Neural cell (in vitro differentiated cells): ENCODE measurements around the gene ABCC8. TPM values are rescaled to one million over a fixed set of nuclear protein-coding genes. Genes with fewer than 3 reads are reported as not detected.

Experiments
- H2AFZ ChIP-seq: fragments of 200-600, 300-800 bp; sonication (generic), shearing (Covaris generic); 2 replicates; pipeline ENCODE4 v1.6.0; 2014; ENCODE audit warnings: low read depth, mild to moderate bottlenecking, antibody characterized with exemption, low read length, moderate library complexity
- H3F3A ChIP-seq: fragments of 200-600 bp; shearing (Covaris generic); 2 replicates; pipeline ENCODE4 v1.6.1; 2016; ENCODE audit warnings: mild to moderate bottlenecking, moderate library complexity, mixed read lengths, antibody characterized with exemption, low read length; ENCODE audit not compliant: insufficient read depth, poor library complexity, severe bottlenecking
- H3K27ac ChIP-seq: fragments of 200-600, 300-800 bp; sonication (generic), shearing (Covaris generic); 2 replicates; pipeline ENCODE4 v1.5.1; 2014; ENCODE audit warnings: mild to moderate bottlenecking, low read length, moderate library complexity
- H3K27me3 ChIP-seq: fragments of 300-800, 200-600 bp; sonication (generic), shearing (Covaris generic); 2 replicates; pipeline ENCODE4 v1.6.0; 2014; ENCODE audit warnings: mild to moderate bottlenecking, low read depth, low read length, moderate library complexity; ENCODE audit not compliant: insufficient read depth
- H3K36me3 ChIP-seq: fragments of 300-800, 200-600 bp; sonication (generic), shearing (Covaris generic); 2 replicates; pipeline ENCODE4 v1.5.1; 2014; ENCODE audit warnings: mild to moderate bottlenecking, antibody characterized with exemption, low read length, moderate library complexity; ENCODE audit not compliant: insufficient read depth
- H3K4me2 ChIP-seq: fragments of 300-800, 200-600 bp; sonication (generic), shearing (Covaris generic); 2 replicates; pipeline ENCODE4 v1.6.0; 2014; ENCODE audit warnings: mild to moderate bottlenecking, low read length
- H3K4me3 ChIP-seq: fragments of 300-800, 200-600 bp; sonication (generic), shearing (Covaris generic); 2 replicates; pipeline ENCODE4 v1.5.1; 2014; ENCODE audit warnings: mild to moderate bottlenecking, low read length, moderate library complexity
- H3K79me2 ChIP-seq: fragments of 200-600 bp; shearing (Covaris generic); replicated peaks from 2 replicates; pipeline ENCODE4 v1.6.0; 2014; ENCODE audit warnings: mild to moderate bottlenecking, low read length, moderate library complexity; ENCODE audit not compliant: insufficient read depth
- H3K9ac ChIP-seq: fragments of 300-800, 200-600 bp; sonication (generic), shearing (Covaris generic); 2 replicates; pipeline ENCODE4 v1.6.1; 2016; ENCODE audit warnings: mild to moderate bottlenecking, low read length, mixed read lengths
- H3K9me2 ChIP-seq: fragments of 200-600 bp; shearing (Covaris generic); 2 replicates; pipeline ENCODE4 v1.6.1; 2016; ENCODE audit warnings: mild to moderate bottlenecking, low read length, mixed read lengths; ENCODE audit not compliant: insufficient read depth
- H3K9me3 ChIP-seq: fragments of 200-600, 300-800 bp; sonication (generic), shearing (Covaris generic); 2 replicates; pipeline ENCODE4 v1.6.1; 2016; ENCODE audit warnings: mild to moderate bottlenecking, mixed run types, low read length, moderate library complexity, mixed read lengths
- H4K20me1 ChIP-seq: fragments of 200-600 bp; shearing (Covaris generic); 2 replicates; pipeline ENCODE4 v1.6.1; 2016; ENCODE audit warnings: mild to moderate bottlenecking, mixed run types; ENCODE audit not compliant: insufficient read depth
- CTCF ChIP-seq: fragments of 450-650 bp; IDR thresholded peaks from 2 replicates; pipeline ENCODE4 v1.5.1; 2014; ENCODE audit warnings: antibody characterized with exemption, mild to moderate bottlenecking, moderate library complexity; ENCODE audit not compliant: poor library complexity, severe bottlenecking
- EP300 ChIP-seq: fragments of 450-650 bp; conservative IDR thresholded peaks from 2 replicates; pipeline ENCODE4 v1.6.1; 2014; ENCODE audit warnings: antibody characterized with exemption, mild to moderate bottlenecking, moderate library complexity; ENCODE audit not compliant: poor library complexity, severe bottlenecking
- EZH2 ChIP-seq: fragments of 200-600, 300-800 bp; shearing (Covaris generic), sonication (generic); IDR thresholded peaks from 2 replicates; pipeline ENCODE4 v1.6.1; 2014; ENCODE audit warnings: antibody characterized with exemption, low read length, borderline replicate concordance, mild to moderate bottlenecking; ENCODE audit not compliant: insufficient read depth, poor library complexity, severe bottlenecking
- MXI1 ChIP-seq: fragments of 450-650 bp; conservative IDR thresholded peaks from 2 replicates; pipeline ENCODE4 v1.6.1; 2014; ENCODE audit warnings: antibody characterized with exemption, mild to moderate bottlenecking; ENCODE audit not compliant: poor library complexity, severe bottlenecking
- POLR2AphosphoS5 ChIP-seq: IDR thresholded peaks from 2 replicates; pipeline ENCODE4 v1.6.1; 2012
- RAD21 ChIP-seq: fragments of 450-650 bp; conservative IDR thresholded peaks from 2 replicates; pipeline ENCODE4 v1.6.1; 2014; ENCODE audit warnings: antibody characterized with exemption, mild to moderate bottlenecking, moderate library complexity
- REST ChIP-seq: IDR thresholded peaks from 2 replicates; pipeline ENCODE4 v1.6.1; 2012; ENCODE audit warnings: borderline replicate concordance
- SMC3 ChIP-seq: fragments of 450-650 bp; conservative IDR thresholded peaks from 2 replicates; pipeline ENCODE4 v1.6.1; 2014; ENCODE audit warnings: antibody characterized with exemption, mild to moderate bottlenecking, moderate library complexity; ENCODE audit not compliant: poor library complexity
- TAF1 ChIP-seq: IDR thresholded peaks from 2 replicates; pipeline ENCODE4 v1.6.1; 2012; ENCODE audit warnings: low read depth
- polyA plus RNA-seq: library from polyadenylated mRNA; depleted of rRNA; stranded (reverse); fragments of >200 nt; gene quantifications from 2 replicates; pipeline ENCODE4 v1.2.3, GENCODE V29; 2014

Gene ABCC8
- polyA plus RNA-seq, 1 donor from 2014 or later: 13.2 TPM

GRCh38 chr11:17434108-17434507, 42.5 kb downstream of the ABCC8 start:
- no peak overlapping the region for H3K4me2 ChIP-seq
- no peaks in the 10 kb centered on the region for H3K9me3 ChIP-seq

GRCh38 chr11:17432002-17432401, 44.6 kb downstream of the ABCC8 start:
- no peak overlapping the region for H3K4me3 ChIP-seq
- no peak overlapping the region for H2AFZ ChIP-seq
- H3K9me2 ChIP-seq: no peaks in the 10 kb centered on the region
- no peaks in the 10 kb centered on the region for H3K9me3 ChIP-seq
- H3K79me2 ChIP-seq: no peaks in the 10 kb centered on the region
- H4K20me1 ChIP-seq: no peaks in the 10 kb centered on the region
- no peak overlapping the region for H3K9ac ChIP-seq
- no peak for TF ChIP-seq MXI1
- no peak for TF ChIP-seq TAF1
- TF ChIP-seq REST: no peak
- no peak for TF ChIP-seq EP300
- no peaks in the 10 kb centered on the region for H3K27me3 ChIP-seq
- no peak overlapping the region for H3K4me2 ChIP-seq
- no peaks in the 10 kb centered on the region for H3F3A ChIP-seq
- no peak overlapping the region for H3K27ac ChIP-seq
- H3K36me3 ChIP-seq: no peaks in the 10 kb centered on the region

More at GRCh38 chr11:17434108-17434507, 42.5 kb downstream of the ABCC8 start:
- Histone ChIP-seq H3K79me2 (no peaks in the 10 kb centered on the region), H3K4me3 (no peak overlapping the region), H3K9ac (no peak overlapping the region), H3K27me3 (no peaks in the 10 kb centered on the region), H3F3A (no peaks in the 10 kb centered on the region), H3K27ac (no peak overlapping the region), H3K36me3 (no peaks in the 10 kb centered on the region), H3K9me2 (no peaks in the 10 kb centered on the region), H2AFZ (no peak overlapping the region), H4K20me1 (no peaks in the 10 kb centered on the region)
- TF ChIP-seq EZH2 (no peak), RAD21 (no peak), EP300 (no peak), REST (no peak), TAF1 (no peak), CTCF (no peak), SMC3 (no peak), POLR2AphosphoS5 (no peak), MXI1 (no peak)
